ENCODE data around the gene RGS13.
A peak's percentile ranks its signal among the peaks of the same experiment; 100 is the strongest.
"Not testable (repeated sequence)": the region's sequence is repeated elsewhere in the genome, so short reads cannot be mapped to it uniquely, and the experiment has no call there.

RGS13 gene

GRCh38 chr1:192633533-192634253 is 2.3 kb upstream of the RGS13 start:
- H3K36me3 Mint-ChIP-seq (ENCODE audit: low read depth), result no peaks in the 10 kb centered on the region
- peaks cover 5% of the 10 kb centered on the region for H3K4me1 Mint-ChIP-seq (ENCODE audit: low read depth)
- no peaks in the 10 kb centered on the region for H3K9me3 Mint-ChIP-seq
- H3K27ac Mint-ChIP-seq, result no peak overlapping the region
- no peak overlapping the region for H3K4me3 Mint-ChIP-seq
- peaks cover 47% of the 10 kb centered on the region for H3K27me3 Mint-ChIP-seq

GRCh38 chr1:192635041-192635440 is 906 bp upstream of the RGS13 start:
- H3K36me3 Mint-ChIP-seq (ENCODE audit: low read depth), result no peaks in the 10 kb centered on the region
- no peak overlapping the region for H3K4me3 Mint-ChIP-seq

GRCh38 chr1:192639607-192640368 is 3.8 kb downstream of the RGS13 start:
- Mint-ChIP-seq H3K4me3 (peak overlapping the region; percentile 30), H3K27ac (peak overlapping the region; percentile 86)

More at GRCh38 chr1:192635041-192635440, 906 bp upstream of the RGS13 start:
- Mint-ChIP-seq H3K27ac (no peak overlapping the region), H3K9me3 (no peaks in the 10 kb centered on the region), H3K27me3 (peaks cover 43% of the 10 kb centered on the region), H3K4me1 (ENCODE audit: low read depth) (peaks cover 5% of the 10 kb centered on the region)

GRCh38 chr1:192652159-192652558 is 16.2 kb downstream of the RGS13 start:
- no peaks in the 10 kb centered on the region for H3K9me3 Mint-ChIP-seq
- no peak overlapping the region for H3K4me3 Mint-ChIP-seq
- peaks cover 18% of the 10 kb centered on the region for H3K27me3 Mint-ChIP-seq
- peaks cover 9% of the 10 kb centered on the region for H3K4me1 Mint-ChIP-seq (ENCODE audit: low read depth)
- no peaks in the 10 kb centered on the region for H3K36me3 Mint-ChIP-seq (ENCODE audit: low read depth)
- H3K27ac Mint-ChIP-seq, result no peak overlapping the region

More at GRCh38 chr1:192639607-192640368, 3.8 kb downstream of the RGS13 start:
- Mint-ChIP-seq H3K27me3 (peaks cover 18% of the 10 kb centered on the region), H3K36me3 (ENCODE audit: low read depth) (no peaks in the 10 kb centered on the region), H3K9me3 (no peaks in the 10 kb centered on the region), H3K4me1 (ENCODE audit: low read depth) (peaks cover 11% of the 10 kb centered on the region)

- no peak overlapping the region for H3K4me3 Mint-ChIP-seq
- no peak overlapping the region for H3K27ac Mint-ChIP-seq
- no peaks in the 10 kb centered on the region for H3K36me3 Mint-ChIP-seq (ENCODE audit: low read depth)
- H3K27me3 Mint-ChIP-seq, result peaks cover 21% of the 10 kb centered on the region
- peaks cover 9% of the 10 kb centered on the region for H3K4me1 Mint-ChIP-seq (ENCODE audit: low read depth)
- no peaks in the 10 kb centered on the region for H3K9me3 Mint-ChIP-seq
Observed at GRCh38 chr1:192654120-192654519, 18.2 kb downstream of the RGS13 start.

- Mint-ChIP-seq H3K27me3 (peaks cover 15% of the 10 kb centered on the region), H3K4me3 (no peak overlapping the region), H3K36me3 (ENCODE audit: low read depth) (no peaks in the 10 kb centered on the region), H3K9me3 (no peaks in the 10 kb centered on the region), H3K4me1 (ENCODE audit: low read depth) (peaks cover 9% of the 10 kb centered on the region), H3K27ac (no peak overlapping the region)
Observed at GRCh38 chr1:192654591-192655251, 18.8 kb downstream of the RGS13 start.

- Mint-ChIP-seq H3K36me3 (ENCODE audit: low read depth) (no peaks in the 10 kb centered on the region), H3K4me3 (no peak overlapping the region), H3K9me3 (no peaks in the 10 kb centered on the region), H3K4me1 (ENCODE audit: low read depth) (peaks cover 9% of the 10 kb centered on the region), H3K27me3 (peaks cover 14% of the 10 kb centered on the region), H3K27ac (no peak overlapping the region)
Observed at GRCh38 chr1:192657760-192658159, 21.8 kb downstream of the RGS13 start.

- Mint-ChIP-seq H3K27ac (no peak overlapping the region), H3K9me3 (no peaks in the 10 kb centered on the region), H3K4me1 (ENCODE audit: low read depth) (peaks cover 9% of the 10 kb centered on the region), H3K4me3 (no peak overlapping the region), H3K27me3 (peaks cover 14% of the 10 kb centered on the region), H3K36me3 (ENCODE audit: low read depth) (no peaks in the 10 kb centered on the region)
Observed at GRCh38 chr1:192658255-192658654, 22.3 kb downstream of the RGS13 start.

- peaks cover 14% of the 10 kb centered on the region for H3K27me3 Mint-ChIP-seq
- H3K9me3 Mint-ChIP-seq, result no peaks in the 10 kb centered on the region
- no peak overlapping the region for H3K4me3 Mint-ChIP-seq
- no peak overlapping the region for H3K27ac Mint-ChIP-seq
- no peaks in the 10 kb centered on the region for H3K4me1 Mint-ChIP-seq (ENCODE audit: low read depth)
- H3K36me3 Mint-ChIP-seq (ENCODE audit: low read depth), result no peaks in the 10 kb centered on the region
Observed at GRCh38 chr1:192660613-192661012, 24.7 kb downstream of the RGS13 start.

- H3K9me3 Mint-ChIP-seq, result no peaks in the 10 kb centered on the region
- H3K4me3 Mint-ChIP-seq, result no peak overlapping the region
- H3K4me1 Mint-ChIP-seq (ENCODE audit: low read depth), result no peaks in the 10 kb centered on the region
- no peaks in the 10 kb centered on the region for H3K36me3 Mint-ChIP-seq (ENCODE audit: low read depth)
- H3K27ac Mint-ChIP-seq, result no peak overlapping the region
- peaks cover 26% of the 10 kb centered on the region for H3K27me3 Mint-ChIP-seq
Observed at GRCh38 chr1:192668409-192668983, 32.5 kb downstream of the RGS13 start.

GRCh38 chr1:192669174-192669573 is 33.2 kb downstream of the RGS13 start:
- peaks cover 26% of the 10 kb centered on the region for H3K27me3 Mint-ChIP-seq
- H3K36me3 Mint-ChIP-seq (ENCODE audit: low read depth), result no peaks in the 10 kb centered on the region
- no peaks in the 10 kb centered on the region for H3K9me3 Mint-ChIP-seq
- H3K4me1 Mint-ChIP-seq (ENCODE audit: low read depth), result no peaks in the 10 kb centered on the region
- H3K4me3 Mint-ChIP-seq, result no peak overlapping the region
- no peak overlapping the region for H3K27ac Mint-ChIP-seq

GRCh38 chr1:192675716-192676115 is 39.8 kb downstream of the RGS13 start:
- Mint-ChIP-seq H3K4me1 (ENCODE audit: low read depth) (no peaks in the 10 kb centered on the region), H3K27ac (no peak overlapping the region), H3K36me3 (ENCODE audit: low read depth) (no peaks in the 10 kb centered on the region), H3K4me3 (no peak overlapping the region), H3K9me3 (no peaks in the 10 kb centered on the region), H3K27me3 (peaks cover 7% of the 10 kb centered on the region)

GRCh38 chr1:192678099-192678498 is 42.2 kb downstream of the RGS13 start:
- Mint-ChIP-seq H3K4me3 (no peak overlapping the region), H3K9me3 (no peaks in the 10 kb centered on the region), H3K27ac (no peak overlapping the region), H3K4me1 (ENCODE audit: low read depth) (no peaks in the 10 kb centered on the region), H3K27me3 (peaks cover 4% of the 10 kb centered on the region), H3K36me3 (ENCODE audit: low read depth) (no peaks in the 10 kb centered on the region)

GRCh38 chr1:192682335-192682734 is 46.4 kb downstream of the RGS13 start:
- H3K9me3 Mint-ChIP-seq, result no peaks in the 10 kb centered on the region
- peaks cover 9% of the 10 kb centered on the region for H3K27me3 Mint-ChIP-seq
- H3K4me1 Mint-ChIP-seq (ENCODE audit: low read depth), result no peaks in the 10 kb centered on the region
- H3K36me3 Mint-ChIP-seq (ENCODE audit: low read depth), result no peaks in the 10 kb centered on the region
- no peak overlapping the region for H3K27ac Mint-ChIP-seq
- no peak overlapping the region for H3K4me3 Mint-ChIP-seq

- H3K9me3 Mint-ChIP-seq; H3K27ac Mint-ChIP-seq; H3K4me1 Mint-ChIP-seq (ENCODE audit: low read depth); H3K36me3 Mint-ChIP-seq (ENCODE audit: low read depth); H3K4me3 Mint-ChIP-seq: not testable (repeated sequence)
- H3K27me3 Mint-ChIP-seq, result peaks cover 11% of the 10 kb centered on the region
Observed at GRCh38 chr1:192683081-192683480, 47.1 kb downstream of the RGS13 start.
